GM12892 (cell line): Measurements from ENCODE around the gene PCNX1.
"Not testable (repeated sequence)": the region's sequence is repeated elsewhere in the genome, so short reads cannot be mapped to it uniquely, and the experiment has no call there.

Experiments used
- DNase-seq: peaks from one replicate; pipeline ENCODE4 v3.0.0; 2011; ENCODE audit not compliant: insufficient read length
- FAIRE-seq: peaks from 2 replicates; lab custom pipeline; 2011; peaks lifted over from hg19 to GRCh38; lab: Jason Lieb, UNC
- POLR2A ChIP-seq: IDR thresholded peaks from 2 replicates; pipeline ENCODE4 v1.6.1; 2011; ENCODE audit warnings: low read depth, low read length, control low read depth
- POLR2AphosphoS5 ChIP-seq: IDR thresholded peaks from 2 replicates; pipeline ENCODE4 v1.6.1; 2011; ENCODE audit warnings: low read depth, low read length, control low read depth
- TAF1 ChIP-seq: IDR thresholded peaks from 2 replicates; pipeline ENCODE4 v1.6.1; 2011; ENCODE audit warnings: low read depth, mild to moderate bottlenecking, control low read depth, low read length, borderline replicate concordance

Gene PCNX1

GRCh38 chr14:71005076-71005475 is 97.8 kb downstream of the PCNX1 start:
- no peak for DNase-seq
- no peak for FAIRE-seq
- TF ChIP-seq POLR2A (no peak), TAF1 (no peak), POLR2AphosphoS5 (no peak)

DNA sequence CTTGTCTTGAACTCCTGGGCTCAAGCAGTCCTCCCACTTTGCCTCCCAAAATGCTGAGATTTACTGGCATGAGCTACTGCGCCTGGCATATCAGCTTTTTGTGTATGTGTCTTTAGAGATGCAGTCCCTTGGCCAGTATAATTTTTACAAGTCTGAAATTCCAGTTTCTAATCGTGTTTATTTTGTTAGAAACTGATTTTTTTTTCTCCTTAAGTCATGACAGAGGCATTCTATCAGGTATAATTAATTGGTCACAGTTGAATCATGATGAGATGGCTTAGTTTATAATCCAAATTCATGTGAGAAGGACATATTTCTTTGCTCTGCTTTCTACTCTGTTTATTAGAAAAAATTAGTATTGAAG is 98.9 kb downstream of the PCNX1 start:
- TF ChIP-seq POLR2A, result no peak
- no peak for TF ChIP-seq TAF1
- no peak for TF ChIP-seq POLR2AphosphoS5
- DNase-seq (no peak), FAIRE-seq (no peak)

- no peak for FAIRE-seq
- DNase-seq, result no peak
- TF ChIP-seq POLR2A (no peak), POLR2AphosphoS5 (no peak), TAF1 (no peak)
Observed at GRCh38 chr14:71011479-71011878, 104.2 kb downstream of the PCNX1 start.

GRCh38 chr14:71012888-71013287 is 105.6 kb downstream of the PCNX1 start:
- no peak for TF ChIP-seq POLR2A
- TF ChIP-seq POLR2AphosphoS5, result no peak
- TF ChIP-seq TAF1, result no peak
- DNase-seq (no peak), FAIRE-seq (no peak)

GRCh38 chr14:71013551-71014192 is 106.4 kb downstream of the PCNX1 start:
- DNase-seq, result no peak
- peak; percentile 46 for FAIRE-seq
- TF ChIP-seq POLR2A, result no peak
- no peak for TF ChIP-seq TAF1
- no peak for TF ChIP-seq POLR2AphosphoS5

DNA sequence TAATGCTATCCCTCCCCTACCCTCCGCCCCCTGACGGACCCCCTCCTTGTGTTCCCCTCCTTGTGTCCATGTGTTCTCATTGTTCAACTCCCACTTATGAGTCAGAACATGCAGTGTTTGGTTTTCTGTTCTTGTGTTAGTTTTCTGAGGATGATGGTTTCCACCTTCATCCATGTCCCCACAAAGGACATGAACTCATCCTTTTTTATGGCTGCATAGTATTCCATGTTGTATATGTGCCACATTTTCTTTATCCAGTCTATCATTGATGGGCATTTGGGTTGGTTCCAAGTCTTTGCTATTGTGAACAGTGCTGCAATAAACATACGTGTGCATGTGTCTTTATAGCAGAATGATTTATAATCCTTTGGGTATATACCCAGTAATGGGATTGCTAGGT is 112.7 kb downstream of the PCNX1 start:
- not testable (repeated sequence) for DNase-seq, FAIRE-seq

- FAIRE-seq, result no peak
- no peak for DNase-seq
- TF ChIP-seq POLR2A (no peak), POLR2AphosphoS5 (no peak), TAF1 (no peak)
Observed at GRCh38 chr14:71021347-71022011, 114.2 kb downstream of the PCNX1 start.

DNA sequence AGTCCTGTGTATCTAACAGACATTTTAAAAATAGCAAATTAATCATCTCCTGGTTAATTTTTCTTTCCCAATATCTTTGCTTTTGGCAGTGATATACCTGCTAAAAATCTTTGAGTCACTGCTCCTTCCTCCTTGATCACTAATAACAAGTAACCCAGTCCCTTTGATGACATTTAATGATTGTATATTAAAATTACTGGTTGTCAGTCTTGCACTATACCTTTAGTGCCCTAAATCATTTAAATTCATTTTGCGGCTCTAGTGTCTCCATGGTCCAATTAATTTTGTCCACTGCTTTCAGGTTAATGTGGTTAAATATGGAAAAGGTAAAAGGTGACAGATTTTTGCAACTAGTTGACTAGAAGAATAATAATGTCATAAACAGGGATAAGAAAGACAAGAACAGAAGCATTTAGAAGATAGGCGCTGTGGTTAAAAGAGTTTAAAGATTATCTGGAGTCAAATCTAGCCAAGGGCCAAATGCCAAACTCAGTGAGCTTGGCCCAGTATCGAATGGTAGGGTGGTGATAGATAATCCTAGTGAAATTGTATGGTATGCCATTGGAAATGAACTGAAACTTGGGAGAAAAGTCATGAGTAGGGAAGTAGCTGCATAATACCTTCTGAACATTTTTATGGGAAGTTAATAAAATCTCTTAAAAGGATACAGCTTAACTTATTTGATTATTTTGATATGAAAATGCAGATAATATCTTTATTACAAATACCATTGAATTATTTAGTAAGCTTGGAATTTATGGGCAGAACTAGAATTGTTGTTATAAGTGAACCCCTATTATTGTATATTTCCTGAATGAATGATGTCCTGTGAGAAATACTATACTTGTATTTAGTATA is 115.0 kb downstream of the PCNX1 start:
- peak; percentile 42 for FAIRE-seq
- TF ChIP-seq POLR2A, result no peak
- no peak for TF ChIP-seq TAF1
- TF ChIP-seq POLR2AphosphoS5, result no peak
- no peak for DNase-seq

DNA sequence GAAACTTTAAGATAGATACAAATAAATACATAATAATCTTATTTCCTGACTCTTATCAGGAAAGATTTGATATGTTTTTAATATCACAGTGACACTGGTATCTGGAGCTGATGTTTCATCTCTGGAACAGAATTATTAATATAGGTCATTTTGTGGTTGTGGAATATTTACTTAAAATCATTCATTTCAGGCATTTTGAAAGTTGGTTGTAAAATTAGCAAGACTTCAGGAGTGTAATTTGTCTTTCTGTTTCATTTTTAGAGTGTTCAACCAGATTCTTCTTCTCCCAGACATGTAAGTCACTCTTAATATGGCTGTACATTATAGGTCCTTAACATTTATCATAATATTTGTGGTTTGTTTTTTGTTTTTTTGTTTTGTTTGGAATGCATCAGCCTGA is 115.7 kb downstream of the PCNX1 start:
- no peak for TF ChIP-seq TAF1
- no peak for TF ChIP-seq POLR2AphosphoS5
- no peak for TF ChIP-seq POLR2A
- DNase-seq, result no peak
- no peak for FAIRE-seq

DNA sequence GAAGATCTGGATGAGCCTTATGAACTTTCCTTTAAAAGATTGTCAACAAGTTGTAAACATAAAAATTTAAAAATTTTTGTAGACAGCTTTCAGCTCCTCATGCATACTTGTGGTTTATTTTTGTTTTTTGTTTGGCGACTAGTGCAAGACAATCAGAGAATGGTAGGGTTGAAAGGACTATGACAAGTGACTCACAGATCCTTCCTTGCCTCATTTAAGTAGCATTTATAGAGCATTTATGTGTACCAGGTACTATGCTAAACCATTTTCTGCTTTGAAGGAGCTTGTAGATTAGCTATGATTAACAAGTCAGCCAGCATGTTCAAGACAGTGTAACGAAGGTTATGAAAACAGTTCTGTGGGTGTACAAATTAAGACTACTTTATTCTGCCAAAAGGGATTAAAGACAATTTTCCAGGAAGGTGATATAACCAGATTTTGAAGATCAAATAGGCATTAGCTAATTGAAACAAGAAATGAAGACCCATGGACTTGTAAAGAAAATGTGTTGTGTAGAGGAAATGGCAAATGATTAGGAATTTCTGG is 122.0 kb downstream of the PCNX1 start:
- FAIRE-seq, result no peak
- TF ChIP-seq POLR2AphosphoS5 (no peak), TAF1 (no peak), POLR2A (no peak)

DNA sequence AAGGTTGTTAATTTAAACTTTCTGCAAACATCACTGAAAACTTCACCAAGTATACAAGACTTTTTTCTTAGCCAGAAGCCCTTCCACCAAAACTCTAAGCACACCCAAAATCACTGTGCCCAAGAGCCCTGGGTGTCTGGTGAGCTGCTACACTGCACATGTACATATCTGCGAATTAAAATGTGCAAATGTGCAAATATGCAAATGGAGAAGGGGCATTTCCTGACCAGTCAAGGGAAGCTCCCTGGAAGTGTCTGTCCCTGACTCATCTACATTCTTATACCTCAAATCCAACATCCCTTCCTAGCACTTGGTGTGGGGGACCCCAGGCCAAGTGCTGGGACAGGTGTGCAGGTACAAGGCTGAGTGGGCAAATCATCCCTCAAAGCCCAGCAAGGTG is 123.7 kb downstream of the PCNX1 start:
- TF ChIP-seq POLR2A, result no peak
- no peak for TF ChIP-seq TAF1
- TF ChIP-seq POLR2AphosphoS5, result no peak
- FAIRE-seq, result no peak
- DNase-seq, result no peak

More for the DNA sequence above, 122.0 kb downstream of the PCNX1 start:
- DNase-seq, result no peak
